Measurements from ENCODE around the gene FNDC1.

GRCh38 chr6:159125951-159126352 lies 43.2 kb upstream of the FNDC1 start:
- TF ChIP-seq CTCF (IDR thresholded peaks at IDR 0.05; ENCODE audit: insufficient read depth, low read length, poor library complexity, severe bottlenecking) (no peak), EZH2phosphoT487 (conservative IDR thresholded peaks at IDR 0.05; ENCODE audit: low read length) (no peak)

All from SU-DHL-6 (cell line).